ENCODE results near the gene EPHA7.

Gene EPHA7

GRCh38 chr6:93235775-93236174 lies 183.6 kb downstream of the EPHA7 start:
- DNase-seq: no peak

GRCh38 chr6:93226822-93227221 lies 192.5 kb downstream of the EPHA7 start:
- DNase-seq: no peak

DNA sequence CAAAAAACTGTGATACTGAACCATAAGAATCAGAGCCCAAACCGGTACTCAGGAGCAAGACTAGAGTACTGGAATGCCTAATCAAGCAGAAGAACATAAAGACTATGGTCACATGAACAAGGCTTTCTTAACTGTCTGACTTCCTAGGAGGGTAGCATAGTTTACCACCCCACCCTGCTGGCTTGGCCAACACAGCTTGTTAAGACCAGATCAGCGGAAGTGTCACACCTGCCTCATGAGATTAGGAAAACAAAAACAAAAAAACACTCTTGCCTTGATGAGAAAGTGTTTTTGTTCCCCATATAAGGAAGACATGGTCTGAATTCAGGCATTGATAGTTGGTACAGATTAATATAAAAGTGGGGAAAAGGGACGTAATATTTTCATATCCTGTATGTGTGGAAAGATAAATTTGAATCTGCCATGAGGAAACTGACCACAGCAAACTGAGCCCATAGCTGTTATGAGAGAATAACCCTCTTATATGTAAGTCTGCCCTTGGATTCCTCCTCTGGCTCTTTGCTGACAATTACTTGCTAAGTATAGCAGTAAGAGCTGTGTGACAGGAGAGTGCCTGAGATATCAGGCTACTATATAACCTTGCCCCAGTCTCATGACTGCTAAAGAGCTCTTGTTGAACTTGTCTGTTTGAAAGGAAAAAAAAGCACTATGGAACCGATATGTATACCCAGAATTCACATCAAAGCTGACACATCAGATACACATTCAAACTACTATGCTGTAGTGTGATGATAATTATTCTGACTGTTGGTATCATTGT lies 197.1 kb downstream of the EPHA7 start:
- DNase-seq: no peak

GRCh38 chr6:93219447-93219846 lies 199.9 kb downstream of the EPHA7 start:
- no peak for DNase-seq

DNA sequence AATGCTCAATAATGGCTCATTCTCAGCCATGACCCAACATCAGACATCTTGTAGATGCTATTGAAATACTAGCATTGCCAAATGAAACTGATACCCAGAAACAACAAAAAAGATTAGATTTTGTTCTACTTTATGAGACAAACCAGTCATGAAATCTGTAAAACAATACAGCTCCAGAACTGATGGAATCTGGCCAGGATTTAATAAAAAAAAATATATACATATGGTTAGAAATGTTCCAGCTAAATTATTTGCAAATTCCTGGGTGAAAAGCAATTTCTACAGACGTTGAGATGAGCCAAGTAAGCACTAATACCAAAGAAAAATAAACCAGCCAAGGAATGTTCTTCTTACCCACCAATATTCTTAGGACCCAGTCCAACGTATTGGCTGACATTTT lies 201.3 kb downstream of the EPHA7 start:
- DNase-seq: no peak

GRCh38 chr6:93213028-93213427 lies 206.3 kb downstream of the EPHA7 start:
- DNase-seq: no peak

DNA sequence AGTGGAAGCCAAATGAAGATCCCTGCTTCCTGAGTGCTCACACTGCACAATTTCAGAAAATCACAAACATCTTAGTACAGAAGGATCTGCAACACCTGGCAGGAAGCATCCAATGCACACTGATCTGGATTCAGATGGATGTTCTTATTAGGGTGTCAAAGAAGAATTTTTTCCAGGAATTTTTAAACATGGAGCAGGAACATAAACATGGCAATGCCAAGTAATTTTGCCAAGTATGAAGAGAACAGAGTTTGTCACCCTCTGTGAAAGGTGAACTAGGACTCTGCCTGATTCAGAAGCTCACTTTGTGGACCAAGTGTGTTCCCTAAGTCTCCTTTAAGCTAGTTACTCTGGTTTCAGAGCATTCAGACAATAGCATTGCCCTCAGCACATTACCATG lies 208.5 kb downstream of the EPHA7 start:
- DNase-seq: no peak

GRCh38 chr6:93209358-93209757 lies 210.0 kb downstream of the EPHA7 start:
- no peak for DNase-seq

DNA sequence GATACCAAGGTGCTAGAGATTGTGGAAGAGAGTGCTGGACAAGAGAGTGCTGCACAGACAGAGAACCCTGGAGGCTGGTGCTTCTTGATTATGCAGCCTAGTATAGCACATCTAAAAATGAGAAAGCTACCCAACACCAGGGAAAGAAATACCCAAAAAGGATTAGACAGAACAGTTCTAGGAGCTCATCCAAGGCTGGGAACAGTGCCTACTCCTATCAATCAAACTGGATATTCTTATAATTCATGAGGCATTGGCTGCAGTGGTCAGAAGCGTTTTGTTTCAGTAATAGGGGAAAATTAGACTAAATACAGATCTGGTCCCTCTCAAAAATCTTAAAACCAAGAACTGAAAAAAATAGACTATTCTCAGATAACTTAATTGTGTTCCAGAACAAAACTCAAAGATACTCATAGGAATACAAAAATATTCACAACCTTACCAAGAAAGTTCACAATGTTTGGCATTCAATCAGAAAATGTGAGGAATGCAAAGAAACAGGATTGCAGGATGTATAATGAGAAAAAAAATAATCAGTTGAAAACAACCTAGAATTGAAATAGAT lies 222.9 kb downstream of the EPHA7 start:
- peak; percentile 41 for DNase-seq

DNA sequence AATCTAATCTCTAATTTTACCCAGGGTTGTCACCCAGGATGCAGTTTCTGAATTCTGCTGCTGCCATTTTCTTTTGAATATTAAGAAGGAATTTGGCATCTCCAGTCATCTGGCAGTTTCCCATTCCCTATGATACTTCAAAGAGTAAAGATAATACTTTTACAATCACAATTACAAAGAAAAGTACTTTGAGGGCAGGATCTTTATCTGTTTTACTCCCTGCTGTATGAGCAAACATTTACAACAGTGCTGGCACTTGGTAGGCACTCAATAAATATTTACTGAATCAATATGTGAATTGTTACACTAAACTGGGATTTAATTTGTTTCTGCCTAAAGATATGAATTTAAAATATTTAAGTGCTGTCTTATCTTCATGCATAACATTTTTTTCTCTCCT lies 224.9 kb downstream of the EPHA7 start:
- DNase-seq: no peak

GRCh38 chr6:93193868-93194267 lies 225.5 kb downstream of the EPHA7 start:
- no peak for DNase-seq

Data from left hindlimb (tissue), 1 donor.